K562 (cell line): ENCODE data around the gene SYTL4. TPM values are rescaled to one million over a fixed set of nuclear protein-coding genes. Genes with fewer than 3 reads are reported as not detected.

Experiments
- ATAC-seq: fragments of 200-7000 bp; cut with Tn5 transposase; 3 replicates; pipeline ENCODE4 v1.9.1; 2020; ENCODE audit warnings: moderate library complexity
- BruUV-seq: library from RNA; stranded (reverse); fragments of 400-500 nt; replicated peaks from 2 replicates; lab custom pipeline; 2021; lab: Mats Ljungman, UMichigan
- CTCF ChIA-PET: fragments of 300-600 bp; formaldehyde crosslinking; extraction: SDS; loops from one replicate; lab custom pipeline; 2021; ENCODE audit warnings: low intra/inter-chr PET ratio; lab: Yijun Ruan, JAX
- POLR2A ChIA-PET: fragments of 300-600, 350-650 bp; sonication (Branson Sonifier 250); formaldehyde crosslinking; extraction: SDS; loops from one replicate; lab custom pipeline; 2021; ENCODE audit warnings: antibody characterized with exemption, inconsistent platforms; lab: Yijun Ruan, JAX
- DNase-seq, 4 experiments: peaks; one replicate each; pipeline versions ENCODE4 v3.0.0 to v3.0.0-alpha.2; 2011 to 2018; ENCODE audit warnings: low spot score in 3 of 4, mixed read lengths in 3 of 4; ENCODE audit errors: extremely low read depth in 1 of 4
- FAIRE-seq: peaks from 2 replicates; lab custom pipeline; 2011; peaks lifted over from hg19 to GRCh38; lab: Jason Lieb, UNC
- H2AFZ ChIP-seq: 2 replicates; pipeline ENCODE4 v1.6.0; 2011; ENCODE audit warnings: low read depth, low read length, control low read depth, inconsistent platforms
- H3K27ac ChIP-seq: fragments of 200-600 bp; 3 replicates; pipeline ENCODE4 v1.8.0; 2011; ENCODE audit warnings: low read depth, mild to moderate bottlenecking, control low read depth, inconsistent platforms, low read length, moderate library complexity, mixed read lengths; ENCODE audit errors: extremely low read depth
- H3K27me3 ChIP-seq, 2 experiments: fragments of 300-600 bp in 1 of 2; 2 replicates in 1 of 2; 3 replicates in 1 of 2; pipeline versions ENCODE4 v1.6.0 to v1.8.0; 2011; ENCODE audit warnings: inconsistent platforms in 2 of 2, low read length in 2 of 2, mild to moderate bottlenecking in 1 of 2, mixed read lengths in 1 of 2, moderate library complexity in 1 of 2; ENCODE audit not compliant: control insufficient read depth in 2 of 2, insufficient read depth in 2 of 2
- H3K36me3 ChIP-seq: fragments of 300-600 bp; 3 replicates; pipeline ENCODE4 v1.8.0; 2011; ENCODE audit warnings: mild to moderate bottlenecking, low read length, inconsistent platforms; ENCODE audit not compliant: control insufficient read depth, insufficient read depth
- H3K4me1 ChIP-seq, 2 experiments: fragments of 200-600 bp in 1 of 2; replicated peaks in 1 of 2; 2 replicates in 1 of 2; 3 replicates in 1 of 2; pipeline versions ENCODE4 v1.5.1 to v1.8.0; 2011; ENCODE audit warnings: inconsistent platforms in 2 of 2, low read length in 2 of 2, mild to moderate bottlenecking in 1 of 2, mixed read lengths in 1 of 2, moderate library complexity in 1 of 2; ENCODE audit not compliant: control insufficient read depth in 2 of 2, insufficient read depth in 2 of 2
- H3K4me2 ChIP-seq: 2 replicates; pipeline ENCODE4 v1.6.1; 2011; ENCODE audit warnings: low read length, control low read depth, inconsistent platforms, mixed read lengths; ENCODE audit not compliant: insufficient read depth
- H3K4me3 ChIP-seq: fragments of 200-600 bp; sonication (generic), shearing (Covaris generic); 2 replicates; pipeline ENCODE4 v1.5.1; 2016; ENCODE audit warnings: control low read depth, inconsistent platforms
- H3K79me2 ChIP-seq: fragments of 200-600 bp; 3 replicates; pipeline ENCODE4 v1.8.0; 2011; ENCODE audit warnings: low read length, inconsistent platforms; ENCODE audit not compliant: control insufficient read depth, insufficient read depth
- H3K9ac ChIP-seq, 2 experiments: 2 replicates each; pipeline versions ENCODE4 v1.6.0 to v1.6.1; 2011; ENCODE audit warnings: low read depth in 2 of 2, low read length in 2 of 2, control low read depth in 1 of 2, inconsistent platforms in 1 of 2, mild to moderate bottlenecking in 1 of 2, mixed read lengths in 1 of 2; ENCODE audit not compliant: insufficient read depth in 1 of 2
- H3K9me1 ChIP-seq: one replicate; pipeline ENCODE4 v1.6.0; 2011; ENCODE audit warnings: inconsistent platforms, mild to moderate bottlenecking, low read length, moderate library complexity; ENCODE audit not compliant: control insufficient read depth, insufficient read depth
- H3K9me3 ChIP-seq: replicated peaks from 2 replicates; pipeline ENCODE4 v1.5.1; 2011; ENCODE audit warnings: low read depth, low read length, inconsistent platforms; ENCODE audit not compliant: control insufficient read depth, insufficient read depth
- H4K20me1 ChIP-seq: replicated peaks from 2 replicates; pipeline ENCODE4 v1.6.1; 2011; ENCODE audit warnings: low read length, inconsistent platforms, mixed read lengths; ENCODE audit not compliant: control insufficient read depth, insufficient read depth
- FOXK2 ChIP-seq, 2 experiments: fragments of 450-650 bp; IDR thresholded peaks in 1 of 2; conservative IDR thresholded peaks in 1 of 2; 2 replicates each; pipeline ENCODE4 v1.6.1; 2016; ENCODE audit warnings: low read depth in 2 of 2, mild to moderate bottlenecking in 1 of 2
- MIER1 ChIP-seq: fragments of 450-650 bp; IDR thresholded peaks from 2 replicates; pipeline ENCODE4 v1.6.1; 2016; ENCODE audit warnings: antibody characterized with exemption, mild to moderate bottlenecking, low read depth
- NONO ChIP-seq, 2 experiments: fragments of 200-400 bp in 1 of 2; fragments of 450-650 bp in 1 of 2; formaldehyde crosslinking in 1 of 2; IDR thresholded peaks; 2 replicates each; pipeline ENCODE4 v1.6.1; 2017; ENCODE audit warnings: low read depth in 2 of 2, mild to moderate bottlenecking in 2 of 2, moderate library complexity in 2 of 2, low read length in 1 of 2
- ZNF507 ChIP-seq: conservative IDR thresholded peaks from 2 replicates; pipeline ENCODE4 v1.6.1; 2017; ENCODE audit warnings: missing genetic modification characterization, missing compliant biosample characterization
- WGBS: fragments of 100-300 bp; shearing (Covaris generic); methylation state at CpG from one replicate; pipeline ENCODE4 v1.1.6; 2016; ENCODE audit warnings: low coverage, mixed read lengths; ENCODE audit not compliant: insufficient coverage; ENCODE audit errors: missing lambda C conversion rate; 5-methylcytosine and 5-hydroxymethylcytosine counted together
- in situ Hi-C: fragments of 300-500 bp; cut with MboI; formaldehyde crosslinking; loops from 4 replicates; pipeline ENCODE4 v1.15.0; 2018; ENCODE audit warnings: inconsistent platforms, mixed read lengths
- intact Hi-C: fragments of 100-400 bp; cut with micrococcal nuclease; formaldehyde crosslinking; loops from 2 replicates; pipeline ENCODE4 v1.14.2; 2022
- polyA plus RNA-seq, 8 experiments: library from polyadenylated mRNA; depleted of rRNA in 4 of 8; stranded (reverse) in 5 of 8; unstranded in 3 of 8; fragments of >200 nt; fragmentation: Nextera tagmentation in 2 of 8; fragmentation: Illumina TruSeq in 1 of 8; extraction: Ambion mirVana in 2 of 8; extraction: Trizol in 1 of 8; gene quantifications; 2 replicates each; pipeline versions ENCODE4 v1.2.1 to v1.2.3, GENCODE V29; 2011 to 2014; ENCODE audit warnings: inconsistent platforms in 1 of 8, missing spikeins in 1 of 8
- total RNA-seq, 7 experiments: library from RNA; depleted of rRNA in 6 of 7; stranded (reverse); fragments of >200 nt in 6 of 7; fragmentation: Illumina TruSeq in 2 of 7; extraction: Trizol in 2 of 7; gene quantifications; 2 replicates each; pipeline versions ENCODE4 v1.2.1 to v1.2.3, GENCODE V29; 2011 to 2021; ENCODE audit warnings: low replicate concordance in 1 of 7
- TF ChIP-seq, protein P1 (sequence below): fragments of 250-450 bp; sonication (Bioruptor Pico); IDR thresholded peaks from 2 replicates; pipeline ENCODE4 v1.8.0; 2022; ENCODE audit warnings: moderate library complexity, mild to moderate bottlenecking, inconsistent platforms
- TF ChIP-seq, protein P2 (sequence below): fragments of 250-450 bp; sonication (Bioruptor Pico); IDR thresholded peaks from 2 replicates; pipeline ENCODE4 v1.8.0; 2022; ENCODE audit warnings: moderate library complexity, mild to moderate bottlenecking, inconsistent platforms

The SYTL4 gene
- total and polyA plus RNA-seq, 9 of the 15 experiments (the other 6 are each of a cell fraction or from before 2014, with no cell fraction given), result 0.65 to 9.0 (median 1.5) TPM

DNA sequence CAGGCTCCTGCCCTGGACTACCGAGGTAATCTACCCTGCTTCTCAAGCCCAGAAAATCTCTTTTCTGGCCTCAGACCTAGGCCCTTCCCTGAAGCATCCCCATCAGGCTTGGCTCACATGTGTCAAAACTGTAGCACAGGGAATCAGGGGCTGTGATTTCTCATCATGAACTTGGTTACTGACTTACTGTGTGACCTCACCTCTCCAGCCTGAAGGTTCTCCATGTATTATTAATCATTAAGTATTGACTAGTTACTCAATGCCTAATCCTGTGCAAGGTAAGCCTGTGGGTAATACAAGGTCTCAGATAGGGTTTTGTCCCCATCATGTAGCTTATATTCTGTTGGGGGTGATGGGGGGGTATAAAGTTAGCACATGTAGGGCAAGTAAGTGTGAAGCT lies 81.1 kb downstream of the SYTL4 start:
- H3K9ac ChIP-seq, result no peak overlapping the region
- FAIRE-seq, result no peak
- BruUV-seq, result no TSS peak
- H3K79me2 ChIP-seq, result no peaks in the 10 kb centered on the region
- POLR2A ChIA-PET, result no interaction called here
- TF ChIP-seq, protein P1, sequence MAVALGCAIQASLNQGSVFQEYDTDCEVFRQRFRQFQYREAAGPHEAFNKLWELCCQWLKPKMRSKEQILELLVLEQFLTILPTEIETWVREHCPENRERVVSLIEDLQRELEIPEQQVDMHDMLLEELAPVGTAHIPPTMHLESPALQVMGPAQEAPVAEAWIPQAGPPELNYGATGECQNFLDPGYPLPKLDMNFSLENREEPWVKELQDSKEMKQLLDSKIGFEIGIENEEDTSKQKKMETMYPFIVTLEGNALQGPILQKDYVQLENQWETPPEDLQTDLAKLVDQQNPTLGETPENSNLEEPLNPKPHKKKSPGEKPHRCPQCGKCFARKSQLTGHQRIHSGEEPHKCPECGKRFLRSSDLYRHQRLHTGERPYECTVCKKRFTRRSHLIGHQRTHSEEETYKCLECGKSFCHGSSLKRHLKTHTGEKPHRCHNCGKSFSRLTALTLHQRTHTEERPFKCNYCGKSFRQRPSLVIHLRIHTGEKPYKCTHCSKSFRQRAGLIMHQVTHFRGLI (CRISPR knock-in tag), result no peak
- TF ChIP-seq ZNF507 (tag) (no peak), MIER1 (no peak), FOXK2 (conservative IDR thresholded peaks at IDR 0.05 in 1 of 2, IDR thresholded peaks at IDR 0.05 in 1 of 2; ENCODE audit: low read depth in 2 of 2) (no peak), NONO (IDR thresholded peaks at IDR 0.05; ENCODE audit: low read depth in 2 of 2, low read length in 1 of 2) (no peak)
- TF ChIP-seq, protein P2, sequence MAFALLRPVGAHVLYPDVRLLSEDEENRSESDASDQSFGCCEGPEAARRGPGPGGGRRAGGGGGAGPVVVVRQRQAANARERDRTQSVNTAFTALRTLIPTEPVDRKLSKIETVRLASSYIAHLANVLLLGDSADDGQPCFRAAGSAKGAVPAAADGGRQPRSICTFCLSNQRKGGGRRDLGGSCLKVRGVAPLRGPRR, result no peak
- no peak overlapping the region for H3K4me3 ChIP-seq
- no peaks in the 10 kb centered on the region for H3K9me1 ChIP-seq
- intact Hi-C loops (no loop called here), in situ Hi-C loops (no loop called here)
- H3K9me3 ChIP-seq, result no peaks in the 10 kb centered on the region
- H3K27ac ChIP-seq, result no peak overlapping the region
- WGBS, result 0% methylated on average over 1 of the region's 1 CpG
- H3K36me3 ChIP-seq, result no peaks in the 10 kb centered on the region
- no peak overlapping the region for H2AFZ ChIP-seq
- DNase-seq, result no peak
- H3K4me2 ChIP-seq, result no peak overlapping the region
- no peaks in the 10 kb centered on the region for H4K20me1 ChIP-seq
- no peaks in the 10 kb centered on the region for H3K27me3 ChIP-seq
- CTCF ChIA-PET, result no interaction called here
- no peak for ATAC-seq
- no peaks in the 10 kb centered on the region for H3K4me1 ChIP-seq
